ENCODE data around the gene USP22. TPM values are rescaled to one million over a fixed set of nuclear protein-coding genes. Genes with fewer than 3 reads are reported as not detected.

USP22 gene
- total RNA-seq, 1 donor from 2014 or later: 79.1 TPM

DNA sequence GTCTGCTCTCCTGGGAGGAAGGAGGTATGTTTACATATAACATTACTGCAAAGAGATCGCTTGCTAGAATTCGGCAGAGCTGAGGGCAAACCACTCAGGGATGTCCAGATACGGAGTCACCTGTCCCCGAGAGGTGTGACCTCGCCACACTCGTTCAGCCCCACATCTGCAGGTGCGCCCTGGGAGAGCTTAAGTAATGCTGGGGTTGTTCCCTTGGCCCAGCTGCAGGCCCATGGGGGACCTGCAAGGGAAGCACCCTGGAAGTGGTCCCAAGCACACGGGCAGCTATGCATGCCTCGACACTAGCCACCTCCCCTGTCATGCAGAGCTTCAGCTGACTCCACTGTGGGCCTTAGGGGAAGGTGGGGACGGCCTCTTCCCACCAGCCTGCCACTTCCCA lies 22.2 kb downstream of the USP22 start:
- peaks cover 3 to 81% of the 10 kb centered on the region in 2 donors for H3K36me3 ChIP-seq
- no peak overlapping the region for H3K27ac ChIP-seq
- TF ChIP-seq POLR2A (IDR thresholded peaks at IDR 0.05) (no peak), POLR2AphosphoS5 (IDR thresholded peaks at IDR 0.05; ENCODE audit: insufficient read depth in 1 of 2, low read depth in 1 of 2) (no peak)
- TF ChIP-seq, protein P1, sequence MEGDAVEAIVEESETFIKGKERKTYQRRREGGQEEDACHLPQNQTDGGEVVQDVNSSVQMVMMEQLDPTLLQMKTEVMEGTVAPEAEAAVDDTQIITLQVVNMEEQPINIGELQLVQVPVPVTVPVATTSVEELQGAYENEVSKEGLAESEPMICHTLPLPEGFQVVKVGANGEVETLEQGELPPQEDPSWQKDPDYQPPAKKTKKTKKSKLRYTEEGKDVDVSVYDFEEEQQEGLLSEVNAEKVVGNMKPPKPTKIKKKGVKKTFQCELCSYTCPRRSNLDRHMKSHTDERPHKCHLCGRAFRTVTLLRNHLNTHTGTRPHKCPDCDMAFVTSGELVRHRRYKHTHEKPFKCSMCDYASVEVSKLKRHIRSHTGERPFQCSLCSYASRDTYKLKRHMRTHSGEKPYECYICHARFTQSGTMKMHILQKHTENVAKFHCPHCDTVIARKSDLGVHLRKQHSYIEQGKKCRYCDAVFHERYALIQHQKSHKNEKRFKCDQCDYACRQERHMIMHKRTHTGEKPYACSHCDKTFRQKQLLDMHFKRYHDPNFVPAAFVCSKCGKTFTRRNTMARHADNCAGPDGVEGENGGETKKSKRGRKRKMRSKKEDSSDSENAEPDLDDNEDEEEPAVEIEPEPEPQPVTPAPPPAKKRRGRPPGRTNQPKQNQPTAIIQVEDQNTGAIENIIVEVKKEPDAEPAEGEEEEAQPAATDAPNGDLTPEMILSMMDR (IDR thresholded peaks at IDR 0.05): no peak
- intact Hi-C loops (cut with DNase I): no loop called here
- no peak overlapping the region for H3K4me3 ChIP-seq
- no peaks in the 10 kb centered on the region for H3K27me3 ChIP-seq
- H3K4me1 ChIP-seq: peaks cover 47% of the 10 kb centered on the region
- H3K9me3 ChIP-seq: no peaks in the 10 kb centered on the region
- DNase-seq (ENCODE audit: extremely low spot score in 2 of 2): no peak

DNA sequence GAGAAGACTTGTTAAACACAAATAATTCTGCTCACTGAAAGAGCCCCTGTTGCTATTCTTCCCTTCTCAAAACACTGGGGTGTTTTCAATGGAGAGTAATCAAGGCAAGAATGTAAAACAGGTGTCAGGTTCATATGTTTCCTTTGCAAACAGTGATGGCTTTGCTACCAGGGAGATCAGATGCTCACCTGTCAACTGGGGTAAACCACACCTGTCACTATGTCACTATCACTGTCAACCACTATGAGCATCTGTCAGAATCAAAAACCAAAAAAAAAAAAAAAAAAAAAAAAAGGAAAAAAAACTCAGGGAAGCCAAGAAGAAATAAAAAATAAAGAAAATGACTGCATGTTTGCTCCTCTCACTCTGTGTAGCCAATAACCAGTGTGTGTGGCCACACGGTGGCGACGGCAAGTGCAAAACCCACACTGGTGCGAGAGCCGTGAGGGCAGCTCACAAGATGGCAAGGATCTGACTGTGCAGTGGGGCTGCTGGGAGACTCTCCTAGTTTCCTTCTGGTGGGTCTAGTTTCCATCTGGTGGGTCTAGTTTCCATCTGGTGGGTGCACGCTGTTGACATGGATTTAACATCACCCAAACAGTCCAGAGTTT lies 22.7 kb downstream of the USP22 start:
- H3K4me1 ChIP-seq: peaks cover 41% of the 10 kb centered on the region
- TF ChIP-seq, protein P1 (IDR thresholded peaks at IDR 0.05): no peak
- no peak for TF ChIP-seq POLR2A (IDR thresholded peaks at IDR 0.05)
- no peak for TF ChIP-seq POLR2AphosphoS5 (IDR thresholded peaks at IDR 0.05; ENCODE audit: insufficient read depth in 1 of 2, low read depth in 1 of 2)
- no peak for DNase-seq (ENCODE audit: extremely low spot score in 2 of 2)
- no peaks in the 10 kb centered on the region for H3K9me3 ChIP-seq
- no peak overlapping the region for H3K27ac ChIP-seq
- intact Hi-C loops (cut with DNase I): no loop called here
- H3K36me3 ChIP-seq: peaks cover 3 to 81% of the 10 kb centered on the region in 2 donors
- no peak overlapping the region for H3K4me3 ChIP-seq
- H3K27me3 ChIP-seq: no peaks in the 10 kb centered on the region

DNA sequence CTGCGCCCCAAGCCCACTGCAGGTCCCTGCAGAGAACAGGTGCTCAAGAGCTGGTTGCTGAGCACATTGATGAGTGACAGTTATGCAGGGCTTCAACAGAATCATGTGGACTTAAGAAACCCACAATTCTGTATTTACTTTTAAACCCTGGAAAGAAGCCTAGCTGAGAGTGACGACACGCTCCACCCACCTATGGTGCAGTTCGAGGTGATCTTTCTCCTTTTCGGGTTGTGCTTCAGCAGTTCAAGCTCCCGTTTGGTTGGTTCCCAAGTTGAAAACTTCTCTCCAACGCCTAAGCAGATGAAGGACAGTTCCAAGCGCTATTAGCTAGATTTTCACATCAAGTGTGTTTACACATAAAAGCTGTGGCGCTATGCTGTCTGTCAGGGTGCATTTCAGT lies 23.9 kb downstream of the USP22 start:
- Histone ChIP-seq H3K27ac (no peak overlapping the region), H3K27me3 (no peaks in the 10 kb centered on the region), H3K4me1 (peaks cover 31% of the 10 kb centered on the region), H3K9me3 (no peaks in the 10 kb centered on the region), H3K4me3 (no peak overlapping the region), H3K36me3 (peaks cover 3 to 81% of the 10 kb centered on the region in 2 donors)
- DNase-seq (ENCODE audit: extremely low spot score in 2 of 2): no peak
- intact Hi-C loops (cut with DNase I): no loop called here
- TF ChIP-seq POLR2AphosphoS5 (IDR thresholded peaks at IDR 0.05; ENCODE audit: insufficient read depth in 1 of 2, low read depth in 1 of 2): no peak
- TF ChIP-seq POLR2A (IDR thresholded peaks at IDR 0.05): no peak
- TF ChIP-seq, protein P1 (IDR thresholded peaks at IDR 0.05): no peak

DNA sequence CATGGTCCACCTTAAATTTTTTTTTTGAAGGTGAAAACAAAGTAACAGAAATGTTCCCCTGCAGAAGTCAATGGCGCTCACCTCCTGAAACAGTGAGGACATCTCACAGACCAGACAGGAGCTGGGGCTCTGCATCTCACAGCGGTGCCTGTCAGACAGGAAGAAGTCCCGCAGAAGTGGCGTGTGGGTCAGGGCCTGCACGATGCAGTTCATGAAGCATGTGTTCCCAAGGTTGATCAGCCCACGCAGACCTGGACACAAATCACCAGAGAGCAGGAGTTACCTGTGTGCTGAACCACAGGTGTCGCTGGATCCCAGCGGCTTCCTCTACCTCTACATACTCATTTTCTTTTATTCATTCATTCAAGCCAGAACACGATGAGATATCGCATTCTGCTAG lies 24.9 kb downstream of the USP22 start:
- intact Hi-C loops (cut with DNase I): no loop called here
- no peak for DNase-seq (ENCODE audit: extremely low spot score in 2 of 2)
- H3K36me3 ChIP-seq: peaks cover 3 to 83% of the 10 kb centered on the region in 2 donors
- H3K27ac ChIP-seq: no peak overlapping the region
- H3K27me3 ChIP-seq: no peaks in the 10 kb centered on the region
- H3K9me3 ChIP-seq: no peaks in the 10 kb centered on the region
- no peak overlapping the region for H3K4me3 ChIP-seq
- H3K4me1 ChIP-seq: peaks cover 22% of the 10 kb centered on the region
- no peak for TF ChIP-seq POLR2AphosphoS5 (IDR thresholded peaks at IDR 0.05; ENCODE audit: insufficient read depth in 1 of 2, low read depth in 1 of 2)
- no peak for TF ChIP-seq POLR2A (IDR thresholded peaks at IDR 0.05)
- TF ChIP-seq, protein P1 (IDR thresholded peaks at IDR 0.05): no peak

DNA sequence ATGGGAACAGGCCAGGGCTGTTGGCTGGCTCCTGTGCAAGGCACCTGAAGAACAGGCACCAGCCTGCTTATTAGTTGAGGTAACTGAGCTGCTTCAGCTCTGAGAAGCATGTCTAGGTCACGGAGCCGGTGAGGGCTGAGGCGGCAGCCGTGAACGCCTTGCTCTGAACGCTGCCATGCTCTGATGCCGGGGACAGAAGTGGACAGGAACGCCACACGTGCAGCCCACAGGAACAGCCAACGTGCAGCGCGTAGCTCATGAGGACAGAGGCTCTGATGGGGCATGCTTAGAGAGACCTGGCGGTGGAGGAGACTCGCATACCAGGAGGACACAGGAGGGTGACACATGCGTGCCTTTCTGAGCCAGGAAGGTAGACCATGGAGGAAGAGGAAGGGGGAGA lies 25.6 kb downstream of the USP22 start:
- H3K36me3 ChIP-seq: peaks cover 3 to 89% of the 10 kb centered on the region in 2 donors
- no peak overlapping the region for H3K27ac ChIP-seq
- intact Hi-C loops (cut with DNase I): no loop called here
- peaks cover 18% of the 10 kb centered on the region for H3K4me1 ChIP-seq
- no peaks in the 10 kb centered on the region for H3K9me3 ChIP-seq
- TF ChIP-seq, protein P1 (IDR thresholded peaks at IDR 0.05): no peak
- TF ChIP-seq POLR2AphosphoS5 (IDR thresholded peaks at IDR 0.05; ENCODE audit: insufficient read depth in 1 of 2, low read depth in 1 of 2) (no peak), POLR2A (IDR thresholded peaks at IDR 0.05) (no peak)
- H3K27me3 ChIP-seq: no peaks in the 10 kb centered on the region
- no peak overlapping the region for H3K4me3 ChIP-seq
- no peak for DNase-seq (ENCODE audit: extremely low spot score in 2 of 2)
